Hair follicle dermal papilla cell (primary cell): ENCODE data around the gene ZNF287. TPM values are rescaled to one million over a fixed set of nuclear protein-coding genes. Genes with fewer than 3 reads are reported as not detected.

Source experiments
- total RNA-seq: library from RNA; depleted of rRNA; stranded (reverse); fragments of >200 nt; gene quantifications from 2 replicates; pipeline ENCODE4 v1.2.3, GENCODE V29; 2012

The ZNF287 gene
- 10.7 and 13.4 TPM in 2 replicates for total RNA-seq

DNA sequence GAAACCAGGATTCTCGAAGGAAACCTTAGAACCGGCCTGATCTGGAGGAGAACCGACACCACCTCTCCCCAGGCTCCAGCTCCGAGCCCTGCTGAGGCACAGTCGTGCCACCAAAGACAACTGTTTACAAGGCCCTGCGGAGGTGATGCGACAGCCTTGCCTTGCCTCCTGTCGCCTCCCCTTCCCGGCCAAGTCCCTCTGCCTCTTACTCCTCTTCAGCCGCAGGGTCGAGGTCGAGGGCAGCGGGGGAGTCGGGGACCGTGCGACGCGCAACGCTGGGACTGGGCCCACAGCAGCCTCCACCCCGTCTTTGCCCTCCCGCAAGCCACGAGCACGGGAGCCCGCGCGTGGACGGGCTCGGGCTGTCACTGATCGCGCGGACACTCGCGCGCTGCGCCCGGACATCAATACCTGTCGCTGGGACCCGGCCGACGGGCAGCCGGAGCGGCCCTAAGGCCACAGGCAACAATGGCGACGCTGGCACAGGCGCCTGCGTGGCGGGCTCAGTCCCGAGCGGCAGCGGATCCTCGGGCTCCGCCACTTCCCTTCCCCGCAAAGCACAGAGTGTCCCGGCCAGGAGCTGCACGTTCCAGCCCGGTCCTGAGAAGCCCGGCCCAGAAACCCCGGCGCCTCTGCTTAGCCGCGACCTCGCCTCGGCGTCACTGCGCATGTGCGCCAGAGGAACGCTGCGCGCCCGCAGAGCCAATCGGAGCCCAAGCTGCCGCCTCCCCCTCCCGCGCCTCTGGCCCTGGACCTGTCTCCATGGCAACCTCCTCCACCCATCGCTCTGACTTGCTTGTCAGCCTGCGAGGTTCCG, at the start of gene ZNF287:
Gene ZNF287 (minus strand): TSS at position 664 of the 817 bp plus-strand sequence. CDS start 1,473 bp downstream, outside the sequence.

Other genes with a start within 250 kb of the ZNF287 start
- gene CENPV, start 215.7 kb downstream of the ZNF287 start, total RNA-seq, result 2.8 and 5.2 TPM in 2 replicates
- gene UBB, start 188.1 kb downstream of the ZNF287 start, total RNA-seq, result 685 and 804 TPM in 2 replicates
- gene TRPV2, start 153.6 kb downstream of the ZNF287 start, total RNA-seq, result 63.8 and 64.4 TPM in 2 replicates
- gene LRRC75A, start 77.0 kb downstream of the ZNF287 start, total RNA-seq, result 0.12 and 0.32 TPM in 2 replicates
- gene ZNF624, start 84.6 kb upstream of the ZNF287 start, total RNA-seq, result 6.8 and 7.3 TPM in 2 replicates
- 1.8 and 4.4 TPM in 2 replicates for gene CCDC144A, start 121.0 kb upstream of the ZNF287 start, total RNA-seq